ENCODE measurements around the gene REX1BD. TPM values are rescaled to one million over a fixed set of nuclear protein-coding genes. Genes with fewer than 3 reads are reported as not detected.

Gene REX1BD
- total and polyA plus RNA-seq, 2 donors (not counting 3 experiments of a cell fraction or from before 2014, with no cell fraction given): 64.4 to 90.9 TPM

DNA sequence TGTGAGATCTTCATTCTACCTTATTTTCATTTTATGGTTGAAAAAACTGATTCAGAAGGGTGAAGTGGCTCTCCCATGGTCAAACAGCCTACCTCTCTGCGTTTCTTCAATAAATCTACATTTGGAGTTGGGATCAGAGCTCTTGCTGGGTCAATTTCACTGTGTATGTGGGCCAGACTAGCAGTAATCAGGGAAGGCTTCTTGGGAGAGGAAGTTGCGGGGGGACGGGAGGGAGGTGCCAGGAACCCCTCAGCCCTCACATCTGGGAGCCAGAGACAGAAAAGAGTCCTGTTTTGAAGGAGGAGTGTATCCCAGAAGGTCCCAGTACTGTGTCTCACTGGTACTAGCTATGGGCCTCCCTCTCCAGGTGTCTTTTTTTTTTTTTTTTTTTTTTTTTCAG, 30.0 kb upstream of the REX1BD start:
- Histone ChIP-seq H3K27me3 (ENCODE audit: control insufficient read depth in 2 of 2, insufficient read depth in 2 of 2, low read length in 2 of 2) (no peaks in the 10 kb centered on the region), H3K9ac (replicated peaks; ENCODE audit: extremely low read depth, insufficient read depth, low read length) (peak overlapping the region; percentile 89), H3K4me3 (replicated peaks in 1 of 3; ENCODE audit: insufficient read depth in 1 of 3, low read depth in 1 of 3, low read length in 3 of 3) (peak overlapping the region; percentile 56 to 90 (median 81)), H2AFZ (ENCODE audit: low read depth, low read length) (no peak overlapping the region), H3K4me1 (ENCODE audit: control insufficient read depth, extremely low read depth, insufficient read depth, low read length) (peaks cover 30% of the 10 kb centered on the region), H3K79me2 (ENCODE audit: control insufficient read depth, insufficient read depth, low read length) (peaks cover 28% of the 10 kb centered on the region), H3K9me1 (replicated peaks; ENCODE audit: control insufficient read depth, extremely low read depth, insufficient read depth, low read length) (no peaks in the 10 kb centered on the region), H3K27ac (ENCODE audit: insufficient read depth, low read depth, low read length) (peak overlapping the region; percentile 84), H3K36me3 (ENCODE audit: control insufficient read depth in 2 of 2, extremely low read depth in 1 of 2, insufficient read depth in 2 of 2, low read length in 2 of 2) (no peaks in the 10 kb centered on the region), H4K20me1 (replicated peaks; ENCODE audit: control insufficient read depth, extremely low read depth, insufficient read depth, low read length) (no peaks in the 10 kb centered on the region), H3K9me3 (replicated peaks; ENCODE audit: control insufficient read depth, insufficient read depth, low read length) (no peaks in the 10 kb centered on the region), H3K4me2 (ENCODE audit: insufficient read depth, low read length) (peak overlapping the region; percentile 91)
- BruUV-seq (replicated peaks): no TSS peak
- peak; percentile 31 for DNase-seq (ENCODE audit: low read depth, low spot score)
- dilution Hi-C loops (cut with MboI; ENCODE audit: extremely low pct_ligation_motif_present, low sequenced_read_pairs) (no loop called here), intact Hi-C loops (cut with micrococcal nuclease) (no loop called here)
- TF ChIP-seq, protein P1, sequence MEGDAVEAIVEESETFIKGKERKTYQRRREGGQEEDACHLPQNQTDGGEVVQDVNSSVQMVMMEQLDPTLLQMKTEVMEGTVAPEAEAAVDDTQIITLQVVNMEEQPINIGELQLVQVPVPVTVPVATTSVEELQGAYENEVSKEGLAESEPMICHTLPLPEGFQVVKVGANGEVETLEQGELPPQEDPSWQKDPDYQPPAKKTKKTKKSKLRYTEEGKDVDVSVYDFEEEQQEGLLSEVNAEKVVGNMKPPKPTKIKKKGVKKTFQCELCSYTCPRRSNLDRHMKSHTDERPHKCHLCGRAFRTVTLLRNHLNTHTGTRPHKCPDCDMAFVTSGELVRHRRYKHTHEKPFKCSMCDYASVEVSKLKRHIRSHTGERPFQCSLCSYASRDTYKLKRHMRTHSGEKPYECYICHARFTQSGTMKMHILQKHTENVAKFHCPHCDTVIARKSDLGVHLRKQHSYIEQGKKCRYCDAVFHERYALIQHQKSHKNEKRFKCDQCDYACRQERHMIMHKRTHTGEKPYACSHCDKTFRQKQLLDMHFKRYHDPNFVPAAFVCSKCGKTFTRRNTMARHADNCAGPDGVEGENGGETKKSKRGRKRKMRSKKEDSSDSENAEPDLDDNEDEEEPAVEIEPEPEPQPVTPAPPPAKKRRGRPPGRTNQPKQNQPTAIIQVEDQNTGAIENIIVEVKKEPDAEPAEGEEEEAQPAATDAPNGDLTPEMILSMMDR (IDR thresholded peaks at IDR 0.05; ENCODE audit: extremely low read depth in 1 of 2, insufficient read depth in 1 of 2, low read depth in 1 of 2, low read length in 2 of 2): no peak
- no peak for TF ChIP-seq GATA2 (IDR thresholded peaks at IDR 0.05; ENCODE audit: insufficient read depth, insufficient read length, low read depth, low read length)
- TF ChIP-seq, protein P2, sequence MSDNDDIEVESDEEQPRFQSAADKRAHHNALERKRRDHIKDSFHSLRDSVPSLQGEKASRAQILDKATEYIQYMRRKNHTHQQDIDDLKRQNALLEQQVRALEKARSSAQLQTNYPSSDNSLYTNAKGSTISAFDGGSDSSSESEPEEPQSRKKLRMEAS (IDR thresholded peaks at IDR 0.05; ENCODE audit: insufficient read depth, insufficient read length): no peak
- no peak for TF ChIP-seq POLR2A (IDR thresholded peaks at IDR 0.05; ENCODE audit: low read depth, low read length)
- no peak for TF ChIP-seq EZH2 (IDR thresholded peaks at IDR 0.05; ENCODE audit: borderline replicate concordance, low read depth, low read length, severe bottlenecking)
- TF ChIP-seq MYC (IDR thresholded peaks at IDR 0.05; ENCODE audit: low read depth, low read length): no peak
- TF ChIP-seq POLR2AphosphoS5 (IDR thresholded peaks at IDR 0.05; ENCODE audit: insufficient read depth, low read depth, low read length): no peak
- no peak for TF ChIP-seq JUN (IDR thresholded peaks at IDR 0.05; ENCODE audit: borderline replicate concordance, insufficient read depth, insufficient read length, low read depth)
- TF ChIP-seq FOS (IDR thresholded peaks at IDR 0.05; ENCODE audit: borderline replicate concordance, insufficient read depth, low read length): no peak
- CTCF ChIA-PET: interaction anchor here (0.6 to 2.0 kb wide), 9 partner anchors 13 to 114 kb away, joined by 3 to 12 read pairs (median 3); partner anchors contain the start of genes ELL, FKBP8 and UBA52
- POLR2A ChIA-PET: interaction anchor here (0.6 to 1.8 kb wide), 2 partner anchors 32 to 37 kb away, joined by 8 to 9 read pairs; partner anchors contain the start of gene ELL
- FAIRE-seq: no peak
